HG02623 (cell line): Measurements from ENCODE around the gene TLK2.

Experiments used
- ATAC-seq: cut with Tn5 transposase; IDR thresholded peaks from one replicate; pipeline ENCODE4 v1.9.1; 2021; ENCODE audit warnings: moderate library complexity; ENCODE audit not compliant: unreplicated experiment

The TLK2 gene

DNA sequence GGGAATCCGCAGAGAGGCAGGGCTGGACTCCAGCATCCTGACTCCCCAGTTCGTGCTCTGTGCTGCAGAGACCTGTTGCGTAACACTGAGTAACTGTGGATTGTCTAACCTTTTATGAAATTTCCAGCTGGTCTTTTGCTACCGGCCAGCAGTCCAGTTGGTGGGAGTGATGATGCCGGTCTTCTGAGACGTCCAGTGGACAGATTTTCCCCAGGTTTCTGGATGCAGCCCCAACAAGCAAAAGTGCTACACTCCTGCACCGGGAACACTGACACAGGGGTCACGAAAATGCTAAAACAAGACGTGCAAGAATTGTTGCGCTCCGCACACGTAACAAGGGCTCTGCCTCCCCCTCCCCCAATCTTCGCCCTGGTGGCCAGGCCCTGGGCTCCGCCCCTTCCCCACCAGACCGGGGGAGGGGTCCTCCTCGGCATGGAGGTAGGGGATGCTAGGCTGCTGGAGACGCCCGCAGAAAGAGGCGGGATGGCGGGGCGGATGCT lies 148.1 kb downstream of the TLK2 start:
- ATAC-seq = no peak

DNA sequence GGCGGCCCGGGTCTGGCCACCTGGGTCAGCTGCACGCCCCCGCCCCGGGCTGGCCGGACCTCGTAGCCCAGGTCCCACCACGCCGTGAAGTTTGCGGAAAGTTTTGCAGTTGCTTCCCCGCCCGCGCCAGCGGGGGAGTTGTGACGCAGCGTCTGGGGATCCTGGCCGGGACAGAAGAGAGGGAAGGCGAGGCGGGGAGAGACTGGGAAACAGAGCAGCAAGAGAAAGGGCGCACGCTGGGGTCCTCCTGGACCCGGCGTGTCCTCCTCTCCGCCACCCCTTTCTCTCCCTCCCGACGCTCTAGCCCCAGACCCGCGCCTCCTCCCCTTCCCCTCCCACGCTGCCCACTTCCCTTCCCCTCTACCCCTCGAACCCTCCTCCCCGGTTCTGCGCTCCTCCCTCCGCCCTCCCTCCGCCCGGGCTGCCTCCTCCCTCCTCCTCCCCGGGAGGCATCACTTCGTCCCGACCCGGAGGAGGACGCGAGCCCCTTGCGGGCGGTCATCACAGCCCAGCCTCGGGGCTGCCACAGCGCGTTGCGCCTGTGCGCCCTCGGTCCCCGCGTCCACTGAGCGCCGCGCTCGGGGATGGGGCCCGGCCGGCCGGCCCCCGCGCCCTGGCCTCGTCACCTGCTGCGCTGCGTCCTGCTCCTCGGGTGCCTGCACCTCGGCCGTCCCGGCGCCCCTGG lies 148.7 kb downstream of the TLK2 start, which contains the start of gene MRC2:
Gene MRC2 (plus strand): TSS at position 452 of the 685 bp plus-strand sequence. CDS start 133 bp downstream, at position 585.
- ATAC-seq = no peak

DNA sequence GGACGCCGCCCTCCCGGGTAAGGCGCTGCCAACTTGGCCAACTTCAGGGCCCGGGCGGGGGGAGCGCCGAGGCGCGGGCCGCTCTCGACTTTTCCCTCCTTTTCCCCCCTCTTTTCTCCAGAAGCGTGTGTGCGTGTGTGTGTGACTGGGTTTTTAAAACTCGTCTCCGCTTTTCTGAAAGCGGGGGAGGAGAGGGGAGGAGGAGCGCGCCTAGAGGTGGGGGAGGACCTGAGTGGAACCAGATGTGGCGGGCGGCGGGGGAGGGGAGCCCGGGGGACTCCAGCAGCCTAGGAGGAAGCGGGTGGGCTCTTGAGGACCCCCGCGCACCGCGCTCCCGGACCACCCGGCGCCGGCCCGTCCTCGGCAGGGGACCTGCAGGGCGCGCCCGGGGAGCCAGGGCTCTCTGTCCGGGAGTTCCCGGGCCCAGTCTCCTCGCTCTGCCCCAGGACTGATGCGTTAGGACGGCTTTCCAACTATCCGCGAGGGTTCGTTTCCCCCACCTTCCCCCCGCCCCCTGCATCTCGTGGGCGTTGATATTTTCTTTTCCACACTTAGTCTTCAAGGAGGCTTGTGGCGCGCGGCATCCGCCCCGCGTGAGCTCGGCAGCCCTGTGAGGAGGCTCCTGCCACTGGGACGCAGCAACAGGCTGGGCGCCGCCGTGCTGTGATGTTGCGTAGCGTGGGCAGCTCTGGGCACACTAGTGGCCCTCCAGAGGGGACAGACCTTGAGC lies 149.4 kb downstream of the TLK2 start:
- no peak for ATAC-seq

DNA sequence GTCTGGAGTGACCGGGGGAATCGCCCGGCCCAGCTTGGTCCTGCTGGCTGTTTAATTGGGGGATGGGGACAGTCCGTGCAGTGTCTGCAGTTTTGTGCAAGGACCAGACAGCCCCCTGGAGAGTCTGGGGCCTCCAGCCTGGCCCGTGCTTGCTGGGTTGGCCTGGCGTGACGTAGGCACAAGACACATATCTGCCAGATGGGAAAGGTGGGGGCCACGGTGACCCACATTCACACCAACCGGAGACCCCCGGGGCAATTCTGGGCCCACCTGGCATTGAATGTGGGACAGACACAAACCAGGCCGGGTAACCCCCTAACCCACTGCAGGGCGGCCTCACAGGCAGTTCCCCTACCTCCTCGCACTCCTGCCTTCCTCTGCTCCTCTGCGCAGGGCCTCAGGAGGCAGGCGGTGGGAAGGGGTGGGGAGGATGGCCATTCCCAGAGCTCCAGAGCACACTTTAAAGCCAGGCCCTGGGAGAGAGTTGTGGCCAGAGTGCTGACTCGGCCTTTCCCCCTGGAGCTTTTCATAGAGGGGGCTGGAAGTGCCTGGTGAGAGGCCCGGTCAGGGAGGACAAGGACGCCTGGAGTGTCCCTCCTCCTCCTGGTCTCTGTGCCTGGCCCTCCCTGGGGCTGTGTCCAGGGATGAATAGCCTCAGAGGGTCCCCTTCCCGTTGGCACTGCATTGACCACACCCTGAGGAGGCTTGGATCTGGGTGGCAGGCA lies 150.4 kb downstream of the TLK2 start:
- no peak for ATAC-seq

DNA sequence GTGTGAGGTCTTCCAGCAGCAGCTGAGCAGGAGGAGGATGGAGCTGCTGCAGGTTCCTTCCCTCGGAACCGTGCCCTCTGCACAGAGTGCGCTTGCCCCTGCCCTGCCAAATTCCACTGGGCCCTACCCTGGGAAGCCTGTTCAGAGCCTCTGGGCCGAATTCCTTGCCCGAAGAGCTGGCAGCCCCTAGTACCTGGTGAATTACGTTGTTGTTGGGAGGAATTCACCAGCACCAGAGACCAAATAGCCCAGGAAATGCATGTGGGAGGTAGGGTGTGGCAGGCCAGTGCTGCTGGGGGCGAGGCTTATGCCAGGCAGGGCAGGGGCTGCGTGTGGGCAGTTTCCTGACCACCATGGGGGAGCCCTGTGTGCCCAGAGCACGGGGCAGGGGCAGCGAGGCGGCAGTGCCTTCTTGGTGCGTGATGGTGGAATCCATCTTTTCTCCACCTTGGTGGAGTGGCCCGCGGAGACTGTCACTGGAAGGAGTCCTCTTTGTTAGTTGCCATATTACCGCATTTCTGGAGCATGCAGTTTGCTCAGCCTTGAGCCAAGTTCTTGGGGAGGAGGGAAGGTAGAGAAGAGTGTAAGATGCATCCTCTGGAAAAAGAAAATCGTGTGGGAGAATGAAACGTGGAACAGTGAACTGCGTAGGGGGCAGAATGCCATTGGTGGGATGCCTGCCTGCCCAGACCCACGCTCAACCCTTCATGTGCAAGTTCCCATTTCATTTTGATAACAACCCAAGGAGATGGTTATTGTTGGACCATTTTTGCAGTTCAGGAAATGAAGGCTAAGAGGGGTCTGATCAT lies 151.1 kb downstream of the TLK2 start:
- ATAC-seq = no peak

DNA sequence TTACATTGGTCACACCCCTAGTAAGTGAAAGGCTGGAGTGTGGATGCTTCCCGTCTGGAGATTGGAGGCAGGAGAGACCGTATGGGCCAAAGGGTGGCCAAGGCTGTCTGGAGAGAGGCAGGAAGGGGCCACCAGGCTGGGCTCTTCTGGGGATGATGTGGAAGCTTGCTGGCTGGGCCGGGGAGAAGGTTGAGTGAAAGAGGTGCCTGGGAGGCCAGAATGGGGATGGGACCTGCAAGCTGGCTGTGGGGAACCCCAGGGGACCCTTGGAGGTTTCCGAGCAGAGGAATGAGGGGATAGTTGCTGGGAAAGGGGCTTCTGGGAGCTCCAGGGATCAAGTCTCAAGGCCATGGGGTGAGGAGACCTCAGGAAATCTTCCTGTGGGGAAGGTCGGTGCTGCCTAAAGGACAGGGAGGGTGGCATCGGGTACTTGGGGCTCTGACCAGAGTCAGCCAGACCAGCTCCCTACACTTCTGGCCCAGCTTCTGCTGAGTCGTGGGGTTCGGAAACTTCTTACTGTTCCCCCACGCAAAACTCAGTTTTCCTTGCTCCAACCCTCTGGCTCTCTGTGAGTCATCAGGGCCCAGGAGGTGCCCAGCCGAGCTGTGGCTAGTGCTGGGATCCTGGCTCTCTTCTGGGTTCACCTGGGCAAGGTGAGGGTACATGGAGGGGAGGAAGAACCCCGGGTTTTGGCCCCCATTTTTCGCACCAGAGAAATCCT lies 151.9 kb downstream of the TLK2 start:
- ATAC-seq = no peak

DNA sequence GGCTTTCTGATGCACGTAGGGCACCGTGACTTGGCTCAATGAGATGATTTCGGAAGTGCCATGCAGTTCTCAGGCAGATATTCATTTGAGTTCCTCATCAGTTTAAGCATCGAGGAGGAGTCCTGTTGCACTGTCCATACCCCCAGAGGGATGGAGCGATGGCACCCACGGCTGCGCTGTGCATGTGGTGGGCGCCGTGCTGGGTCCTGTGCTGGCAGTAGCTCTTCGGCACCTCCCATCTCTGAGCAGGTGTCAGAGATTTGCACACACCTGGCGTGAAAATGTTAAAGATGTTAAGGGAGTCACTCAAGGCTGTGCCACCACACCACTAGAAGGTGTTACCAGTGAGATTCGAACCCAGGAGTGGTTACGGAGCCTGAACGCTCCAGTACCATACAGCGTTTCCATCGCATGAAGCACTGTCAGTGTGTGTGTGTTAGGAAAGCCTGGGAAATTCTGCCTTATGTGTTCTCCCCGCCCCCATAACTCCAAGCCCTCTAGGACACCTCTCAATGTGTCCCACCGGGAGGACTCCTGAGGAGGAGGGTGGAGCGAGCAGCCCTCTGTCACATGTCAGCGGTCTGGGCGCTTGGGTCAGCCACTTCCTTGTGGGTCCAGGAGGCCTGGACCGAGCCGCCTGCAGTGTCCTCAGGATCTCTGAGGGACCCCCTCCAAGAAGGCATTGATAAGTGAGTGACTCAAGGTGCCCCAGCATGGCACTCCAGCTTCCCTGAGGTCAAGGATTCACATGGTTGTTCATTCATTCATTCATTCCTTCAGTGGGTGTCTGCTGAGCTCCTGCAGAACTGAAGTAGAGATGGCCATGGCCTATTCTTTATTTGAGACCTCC lies 152.7 kb downstream of the TLK2 start:
- no peak for ATAC-seq

DNA sequence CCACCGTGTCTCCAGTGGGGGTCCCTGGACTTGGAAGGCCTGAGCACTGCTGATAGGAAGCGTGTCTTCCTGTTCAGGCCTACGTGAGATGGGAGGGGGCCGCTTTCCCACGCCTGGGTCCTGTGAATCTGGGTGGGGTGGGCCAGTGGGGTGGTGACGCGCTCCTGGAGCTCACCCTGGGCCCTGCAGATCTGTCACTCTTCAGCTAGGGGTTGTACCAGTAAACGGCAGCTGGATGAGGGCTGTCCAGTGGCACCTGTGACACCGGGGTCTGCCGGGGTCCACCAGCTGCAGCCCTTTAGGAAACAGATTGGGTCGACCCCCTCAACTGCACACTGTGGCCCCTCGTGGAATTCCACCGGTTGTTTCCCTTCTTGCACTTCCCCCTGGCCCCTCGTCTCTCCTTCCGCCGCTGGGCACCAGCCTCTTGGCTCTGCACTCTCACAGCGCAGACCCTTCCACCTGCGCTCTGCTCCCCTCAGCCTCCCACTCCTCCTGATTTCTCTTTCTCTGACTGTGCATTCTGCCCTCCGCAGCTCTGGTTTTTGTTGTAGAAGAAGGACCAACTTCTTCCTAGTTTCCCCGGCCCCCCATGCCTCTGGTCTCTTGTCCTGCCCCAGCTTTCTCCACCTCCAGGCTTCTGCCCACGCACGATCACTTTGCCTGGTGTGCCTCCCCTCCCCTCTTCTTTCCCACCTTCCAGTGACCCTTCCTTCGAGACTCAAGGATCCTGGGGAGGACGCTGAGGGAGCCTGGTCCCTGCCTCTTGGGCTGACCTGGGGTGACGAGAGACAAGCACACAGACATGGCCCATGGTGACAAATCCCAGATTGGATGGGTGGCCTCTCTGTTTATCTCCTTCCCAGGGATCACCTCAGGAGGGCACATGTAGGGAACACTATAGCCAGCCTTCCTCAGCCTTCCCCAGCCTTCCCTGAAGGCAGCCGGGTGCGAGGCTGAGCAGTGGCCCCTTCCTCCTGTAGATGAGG lies 153.6 kb downstream of the TLK2 start:
- ATAC-seq = no peak

DNA sequence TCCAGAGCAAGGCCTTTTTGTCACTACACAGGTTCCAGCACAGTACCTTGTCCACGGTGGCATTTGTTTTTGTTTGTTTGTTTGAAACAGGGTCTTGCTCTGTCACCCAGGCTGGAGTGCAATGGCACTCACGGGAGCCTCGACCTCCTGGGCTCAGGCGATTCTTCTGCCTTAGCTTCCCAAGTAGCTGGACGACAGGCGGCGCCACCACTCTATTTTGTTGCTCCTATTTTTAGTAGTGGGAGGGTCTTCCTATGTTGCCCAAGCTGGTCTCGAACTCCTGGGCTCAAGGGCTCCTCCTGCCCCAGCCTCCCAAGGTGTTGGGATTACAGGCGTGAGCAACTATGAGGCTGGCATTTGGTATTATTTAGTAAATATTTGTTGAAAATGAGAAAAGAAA lies 159.2 kb downstream of the TLK2 start:
- ATAC-seq = no peak

DNA sequence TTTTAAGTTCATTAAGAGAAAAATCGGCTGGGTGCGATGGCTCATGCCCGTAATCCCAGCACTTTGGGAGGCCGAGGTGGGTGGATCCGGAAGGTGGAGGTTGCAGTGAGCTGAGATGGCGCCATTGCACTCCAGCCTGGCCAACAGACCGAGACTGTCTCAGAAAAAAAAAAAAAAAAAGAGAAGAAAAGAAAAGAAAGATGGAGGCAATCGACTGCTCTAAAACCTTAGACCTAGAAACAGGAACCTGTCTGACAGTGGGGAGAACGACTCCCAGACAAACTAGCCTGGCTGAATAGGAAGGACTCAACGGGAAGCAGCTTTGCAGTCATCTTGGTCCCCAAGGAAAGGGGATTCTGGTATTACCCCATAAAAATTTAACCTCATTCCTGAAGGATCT lies 162.5 kb downstream of the TLK2 start:
- ATAC-seq = no peak

DNA sequence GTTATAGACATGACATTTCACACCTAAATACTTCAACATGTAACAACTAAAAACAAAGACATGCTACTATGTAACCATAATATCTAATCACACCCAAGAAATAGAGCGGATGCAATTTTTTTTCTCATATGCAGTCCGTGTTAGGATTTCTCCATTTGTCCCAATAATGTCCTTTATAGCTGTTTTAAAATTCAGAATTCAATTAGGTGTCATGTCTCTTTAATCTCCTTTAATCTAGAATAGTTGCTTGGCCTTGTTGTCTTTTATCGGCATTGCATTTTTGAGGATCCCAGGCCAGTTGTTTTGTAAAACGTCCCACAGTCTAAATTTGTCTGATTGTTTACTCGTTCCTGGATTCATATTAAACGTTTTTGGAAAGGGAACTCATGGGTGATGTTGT lies 163.3 kb downstream of the TLK2 start:
- ATAC-seq = no peak

DNA sequence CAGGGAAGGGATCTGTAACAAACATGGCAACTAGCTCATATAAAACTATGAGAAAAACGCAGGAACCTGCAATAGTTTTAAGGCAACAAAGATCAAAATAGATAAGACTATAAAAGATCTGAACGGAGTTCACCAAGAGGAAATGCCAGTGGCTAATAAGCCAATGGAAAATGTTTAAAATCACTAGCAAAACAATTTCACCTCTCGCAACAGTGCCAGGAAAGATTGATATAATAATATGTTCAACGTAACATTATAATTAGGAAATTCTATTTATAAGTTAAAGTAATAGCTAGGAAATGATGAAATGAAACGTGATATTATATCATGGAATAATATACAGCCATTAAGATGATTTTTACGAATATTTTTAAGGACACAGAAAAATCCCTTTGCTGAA lies 164.9 kb downstream of the TLK2 start:
- ATAC-seq = no peak

DNA sequence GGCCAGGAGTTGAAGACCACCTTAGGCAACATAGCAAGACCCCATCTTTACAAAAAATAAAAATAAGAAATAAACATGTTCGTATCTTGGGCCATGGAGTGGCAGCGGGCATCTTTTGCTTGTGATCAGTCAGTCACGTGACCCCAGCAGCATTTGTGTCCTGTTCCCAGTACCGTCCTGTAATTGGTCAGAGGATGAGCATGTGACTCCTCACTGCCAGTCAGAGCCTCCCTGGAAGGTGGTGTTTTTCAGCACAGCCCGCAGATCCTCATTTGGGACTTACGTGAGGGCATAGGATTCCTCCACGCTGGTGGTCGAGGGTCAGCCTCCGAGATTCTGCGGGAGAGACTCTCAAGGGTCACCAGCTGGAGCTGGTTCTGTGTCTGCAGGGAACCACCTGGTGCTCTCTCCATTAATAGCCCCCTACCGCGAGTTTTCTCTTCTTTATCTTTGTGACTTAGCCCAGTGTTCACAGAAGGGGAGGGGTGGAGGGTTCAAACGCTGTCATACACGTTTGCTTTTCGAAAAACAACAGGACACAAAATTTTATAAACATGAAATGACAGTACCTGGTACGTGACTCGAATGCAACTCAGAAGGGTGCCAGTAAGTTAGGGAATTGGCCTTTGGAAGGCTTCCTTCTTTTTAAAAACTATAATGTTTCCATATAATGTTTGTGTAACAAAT lies 166.0 kb downstream of the TLK2 start:
- no peak for ATAC-seq

DNA sequence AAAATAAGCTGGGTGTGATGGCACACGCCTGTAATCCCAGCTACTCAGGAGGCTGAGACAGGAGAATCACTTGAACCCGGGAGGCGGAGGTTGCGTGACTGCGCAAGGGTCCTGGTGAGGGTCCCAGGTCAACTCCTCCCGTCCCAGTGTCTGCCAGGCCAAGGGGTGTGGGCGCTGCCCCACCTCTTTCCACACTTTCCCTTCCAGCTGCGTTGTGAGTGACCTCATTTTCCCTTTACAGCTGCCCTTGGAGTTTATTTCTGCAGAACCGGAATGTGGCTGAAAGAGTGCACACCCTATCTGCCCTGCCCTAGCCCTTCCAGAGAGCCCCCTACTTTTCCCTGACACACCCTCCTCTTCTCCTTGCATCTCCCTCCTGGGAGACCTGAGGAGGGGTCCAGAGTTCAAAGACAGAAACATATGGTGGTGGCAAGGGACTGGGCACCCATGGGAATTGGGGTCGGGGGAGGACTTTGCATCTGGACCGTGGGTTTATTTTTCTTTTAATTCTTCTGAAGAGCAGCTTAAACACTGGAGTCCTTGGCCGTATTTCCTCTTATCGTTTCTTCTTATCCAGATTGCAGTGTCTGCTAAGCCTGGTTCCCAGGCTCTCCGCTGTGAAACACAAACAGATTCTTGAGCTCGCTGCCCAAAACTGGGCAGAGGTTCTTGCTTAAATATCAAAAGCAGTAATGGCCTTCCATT lies 169.8 kb downstream of the TLK2 start:
- no peak for ATAC-seq

DNA sequence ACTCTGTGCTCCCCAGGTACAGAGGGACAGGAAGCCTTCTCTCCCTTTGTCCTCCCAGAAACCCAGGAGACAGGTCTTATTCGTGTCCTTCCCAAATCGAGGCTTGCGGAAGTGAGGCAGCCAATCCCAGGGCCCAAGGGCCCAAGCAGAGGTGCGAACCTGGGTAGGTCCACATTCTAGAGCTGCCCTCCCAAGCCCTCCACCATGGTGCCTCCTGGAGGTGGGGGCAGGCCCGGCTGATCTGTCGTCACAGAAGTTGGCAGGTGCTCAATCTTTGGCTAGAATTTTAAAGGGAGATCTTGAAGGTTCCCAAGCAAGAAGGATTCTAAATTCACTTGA lies 170.3 kb downstream of the TLK2 start:
- no peak for ATAC-seq

DNA sequence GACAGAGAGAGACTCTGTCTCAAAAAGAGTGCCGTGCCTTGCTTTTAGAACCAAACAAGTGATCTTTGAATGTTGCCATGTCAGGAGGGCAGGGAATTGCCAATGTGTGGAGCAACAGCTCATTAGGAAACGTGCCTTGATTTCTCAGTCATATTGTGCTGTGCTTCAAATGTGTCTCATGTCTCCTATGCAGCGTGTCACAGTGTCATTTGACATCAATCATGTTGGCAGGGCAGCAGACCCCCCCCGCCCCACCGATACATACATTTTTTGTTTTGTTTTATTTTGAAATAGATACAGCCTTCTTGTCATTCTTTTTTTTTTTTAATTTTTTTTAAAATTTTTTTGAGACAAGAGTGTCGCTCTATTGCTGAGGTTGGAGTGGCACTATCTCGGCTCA lies 170.9 kb downstream of the TLK2 start:
- ATAC-seq = no peak

DNA sequence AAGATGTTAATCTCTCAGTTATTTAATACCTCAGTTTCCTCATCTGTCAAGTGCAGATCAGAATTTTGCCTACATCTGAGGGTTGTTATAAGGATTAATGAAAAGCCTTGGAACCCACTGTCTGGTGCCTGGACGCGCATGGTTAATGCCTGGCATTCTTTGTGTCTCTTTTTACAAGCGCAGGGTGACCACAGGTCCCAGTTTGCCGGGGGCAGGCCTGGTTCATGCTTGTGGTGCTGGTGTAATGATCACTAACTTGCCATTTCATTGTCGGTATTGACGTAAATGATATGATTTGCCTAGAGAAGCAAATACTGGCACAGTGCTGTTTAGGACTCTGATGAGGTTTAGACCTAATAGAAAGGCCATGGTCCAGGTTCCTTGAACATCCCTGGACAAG lies 172.0 kb downstream of the TLK2 start:
- no peak for ATAC-seq
